K562 (cell line): ENCODE measurements around the gene MLF1. TPM values are rescaled to one million over a fixed set of nuclear protein-coding genes. Genes with fewer than 3 reads are reported as not detected.

ENCODE experiments used
- BCLAF1 ChIP-seq, 2 experiments: fragments of 450-650 bp in 1 of 2; IDR thresholded peaks; 2 replicates each; pipeline ENCODE4 v1.6.1; 2011 to 2017; ENCODE audit warnings: low read depth in 2 of 2, antibody characterized with exemption in 1 of 2, borderline replicate concordance in 1 of 2, low read length in 1 of 2, mild to moderate bottlenecking in 1 of 2, mixed read lengths in 1 of 2; ENCODE audit not compliant: control insufficient read depth in 1 of 2
- BCOR ChIP-seq: fragments of 450-650 bp; IDR thresholded peaks from 2 replicates; pipeline ENCODE4 v1.6.1; 2016
- E2F5 ChIP-seq: sonication (generic); formaldehyde crosslinking; IDR thresholded peaks from 2 replicates; pipeline ENCODE4 v1.8.0; 2022; ENCODE audit warnings: mild to moderate bottlenecking, missing genetic modification reagents
- EP400 ChIP-seq: fragments of 450-650 bp; IDR thresholded peaks from 2 replicates; pipeline ENCODE4 v1.6.1; 2017; ENCODE audit warnings: antibody characterized with exemption, mild to moderate bottlenecking, moderate library complexity
- ETS2 ChIP-seq: IDR thresholded peaks from 2 replicates; pipeline ENCODE4 v1.6.1; 2016; ENCODE audit warnings: borderline replicate concordance, missing genetic modification characterization, mild to moderate bottlenecking, moderate library complexity, missing compliant biosample characterization; ENCODE audit not compliant: poor library complexity, severe bottlenecking
- FOXP1 ChIP-seq: sonication (generic); formaldehyde crosslinking; IDR thresholded peaks from 2 replicates; pipeline ENCODE4 v1.8.0; 2022; ENCODE audit warnings: mild to moderate bottlenecking, missing genetic modification reagents
- GATA2 ChIP-seq: sonication (generic); formaldehyde crosslinking; IDR thresholded peaks from 2 replicates; pipeline ENCODE4 v1.4.0; 2020; ENCODE audit warnings: mild to moderate bottlenecking, missing genetic modification reagents
- HCFC1 ChIP-seq: IDR thresholded peaks from 2 replicates; pipeline ENCODE4 v1.6.1; 2012; ENCODE audit warnings: low read depth, low read length, improper control_type of control experiment
- HOMEZ ChIP-seq: fragments of 250-450 bp; sonication (Bioruptor Pico); IDR thresholded peaks from 2 replicates; pipeline ENCODE4 v1.4.0; 2020; ENCODE audit warnings: mild to moderate bottlenecking, moderate library complexity
- KDM5B ChIP-seq: fragments of 200-600 bp; sonication (generic); IDR thresholded peaks from 2 replicates; pipeline ENCODE4 v1.6.1; 2012; ENCODE audit warnings: low read depth, mild to moderate bottlenecking, moderate library complexity, low read length, control low read depth, inconsistent platforms; ENCODE audit not compliant: insufficient replicate concordance
- L3MBTL2 ChIP-seq: fragments of 450-650 bp; IDR thresholded peaks from 2 replicates; pipeline ENCODE4 v1.6.1; 2016; ENCODE audit warnings: mild to moderate bottlenecking, moderate library complexity
- LCOR ChIP-seq: sonication (generic); formaldehyde crosslinking; IDR thresholded peaks from 2 replicates; pipeline ENCODE4 v1.8.0; 2022; ENCODE audit warnings: mild to moderate bottlenecking, missing genetic modification reagents
- LEF1 ChIP-seq: fragments of 450-650 bp; IDR thresholded peaks from 2 replicates; pipeline ENCODE4 v1.6.1; 2016; ENCODE audit warnings: mild to moderate bottlenecking
- MCM7 ChIP-seq, 2 experiments: fragments of 450-650 bp; IDR thresholded peaks; 2 replicates each; pipeline ENCODE4 v1.6.1; 2016 to 2018
- PRPF4 ChIP-seq: fragments of 200-400 bp; formaldehyde crosslinking; IDR thresholded peaks from one replicate; pipeline ENCODE4 v1.6.1; 2017; ENCODE audit warnings: low read length, low read depth, mild to moderate bottlenecking; ENCODE audit not compliant: insufficient read depth, poor library complexity, severe bottlenecking
- TCF3 ChIP-seq: sonication (generic); formaldehyde crosslinking; IDR thresholded peaks from 2 replicates; pipeline ENCODE4 v1.4.0; 2020; ENCODE audit warnings: mild to moderate bottlenecking, missing genetic modification reagents
- UBTF ChIP-seq, 2 experiments: IDR thresholded peaks; 2 replicates each; pipeline ENCODE4 v1.6.1; 2012; ENCODE audit warnings: improper control_type of control experiment in 2 of 2, low read depth in 2 of 2, low read length in 2 of 2, borderline replicate concordance in 1 of 2
- WHSC1 ChIP-seq: IDR thresholded peaks from one replicate; pipeline ENCODE4 v1.6.1; 2012; ENCODE audit warnings: low read length, control low read depth, inconsistent platforms
- ZNF57 ChIP-seq: fragments of 450-650 bp; formaldehyde crosslinking; IDR thresholded peaks from 2 replicates; pipeline ENCODE4 v1.4.0; 2020; ENCODE audit warnings: mild to moderate bottlenecking, moderate library complexity
- ZNF77 ChIP-seq: fragments of 250-450 bp; sonication (Bioruptor Pico); IDR thresholded peaks from 2 replicates; pipeline ENCODE4 v1.5.0; 2020
- ZNF830 ChIP-seq: fragments of 250-450 bp; sonication (Bioruptor Pico); IDR thresholded peaks from 2 replicates; pipeline ENCODE4 v1.5.0; 2021; ENCODE audit warnings: mild to moderate bottlenecking
- polyA plus RNA-seq, 8 experiments: library from polyadenylated mRNA; depleted of rRNA in 4 of 8; stranded (reverse) in 5 of 8; unstranded in 3 of 8; fragments of >200 nt; fragmentation: Nextera tagmentation in 2 of 8; fragmentation: Illumina TruSeq in 1 of 8; extraction: Ambion mirVana in 2 of 8; extraction: Trizol in 1 of 8; gene quantifications; 2 replicates each; pipeline versions ENCODE4 v1.2.1 to v1.2.3, GENCODE V29; 2011 to 2014; ENCODE audit warnings: inconsistent platforms in 1 of 8, missing spikeins in 1 of 8
- total RNA-seq, 7 experiments: library from RNA; depleted of rRNA in 6 of 7; stranded (reverse); fragments of >200 nt in 6 of 7; fragmentation: Illumina TruSeq in 2 of 7; extraction: Trizol in 2 of 7; gene quantifications; 2 replicates each; pipeline versions ENCODE4 v1.2.1 to v1.2.3, GENCODE V29; 2011 to 2021; ENCODE audit warnings: low replicate concordance in 1 of 7

MLF1 gene
- total and polyA plus RNA-seq, 9 of the 15 experiments (the other 6 are each of a cell fraction or from before 2014, with no cell fraction given) = 20.4 to 71.0 (median 27.1) TPM

- TF ChIP-seq LCOR (CRISPR knock-in tag) (peak; percentile 75; the same call in 1 of the 2 replicates), ZNF77 (CRISPR knock-in tag) (no peak), TCF3 (CRISPR knock-in tag) (peak; percentile 30; the same call in 1 of the 2 replicates), MCM7 (IDR thresholded peaks at IDR 0.05) (no peak), ETS2 (tag) (no peak), PRPF4 (no peak), ZNF57 (CRISPR knock-in tag) (no peak), LEF1 (no peak), UBTF (IDR thresholded peaks at IDR 0.05; ENCODE audit: borderline replicate concordance in 1 of 2, low read depth in 2 of 2, low read length in 2 of 2) (no peak), E2F5 (peak; percentile 76; the same call in 1 of the 2 replicates), EP400 (peak; percentile 29; the same call in 1 of the 2 replicates), KDM5B (peak; percentile 82), WHSC1 (no peak), BCLAF1 (IDR thresholded peaks at IDR 0.05; ENCODE audit: borderline replicate concordance in 1 of 2, control insufficient read depth in 1 of 2, low read depth in 2 of 2, low read length in 1 of 2) (no peak), L3MBTL2 (peak; percentile 100), BCOR (peak; percentile 78), HCFC1 (peak; percentile 35; the same call in 1 of the 2 replicates), GATA2 (CRISPR knock-in tag) (peak; percentile 33; the same call in 1 of the 2 replicates), HOMEZ (CRISPR knock-in tag) (no peak), ZNF830 (CRISPR knock-in tag) (no peak), FOXP1 (CRISPR knock-in tag) (peak; percentile 84)
Measured at GRCh38 chr3:158570999-158571702, at the start of gene MLF1 (continued).
